Adrenal gland (tissue), 5 donors: ENCODE measurements around the gene GRID1.

ENCODE experiments used
- POLR2A ChIP-seq, 2 donors: fragments of 450-650 bp; IDR thresholded peaks; one replicate each; pipeline ENCODE4 v1.6.1; 2017; ENCODE audit warnings: antibody characterized with exemption in 2 of 2, mild to moderate bottlenecking in 2 of 2, moderate library complexity in 1 of 2
- TF ChIP-seq, protein P1 (sequence below), 6 experiments: fragments of 450-650 bp in 4 of 6; fragments of 200-600 bp in 2 of 6; sonication (generic) in 1 of 6; IDR thresholded peaks; 1 replicate in 5 of 6; 2 replicates in 1 of 6; pipeline versions ENCODE4 v1.5.1 to v1.8.0; 2016 to 2021; ENCODE audit warnings: antibody characterized with exemption in 6 of 6, mild to moderate bottlenecking in 2 of 6, moderate library complexity in 1 of 6
- donor health status: DM: no; HTN: no; CAD: no.

DNA sequence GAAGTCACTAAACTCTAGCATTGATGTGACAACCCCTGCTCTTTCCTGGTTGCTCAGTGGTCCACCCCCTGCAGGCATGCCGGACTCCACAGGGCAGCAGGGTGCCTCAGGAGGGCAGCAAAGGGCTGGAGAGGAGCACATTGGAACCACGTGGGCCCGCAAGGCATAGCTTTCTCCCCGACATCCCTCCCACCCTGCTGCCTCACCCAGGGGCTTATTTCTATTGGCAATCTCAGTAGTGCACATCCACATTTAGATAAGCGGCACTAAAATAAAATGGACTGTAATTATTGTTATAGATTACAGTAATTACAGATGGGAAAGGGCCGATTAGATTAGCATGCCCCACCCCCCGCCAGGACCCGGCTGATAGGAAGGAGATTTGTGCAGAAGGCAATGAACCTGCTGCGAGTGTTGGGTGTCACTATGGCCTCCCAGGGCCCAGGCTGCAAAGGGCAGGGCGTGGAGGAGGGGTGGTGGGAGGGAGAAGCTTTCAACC is 580.1 kb downstream of the GRID1 start:
- TF ChIP-seq, protein P1, sequence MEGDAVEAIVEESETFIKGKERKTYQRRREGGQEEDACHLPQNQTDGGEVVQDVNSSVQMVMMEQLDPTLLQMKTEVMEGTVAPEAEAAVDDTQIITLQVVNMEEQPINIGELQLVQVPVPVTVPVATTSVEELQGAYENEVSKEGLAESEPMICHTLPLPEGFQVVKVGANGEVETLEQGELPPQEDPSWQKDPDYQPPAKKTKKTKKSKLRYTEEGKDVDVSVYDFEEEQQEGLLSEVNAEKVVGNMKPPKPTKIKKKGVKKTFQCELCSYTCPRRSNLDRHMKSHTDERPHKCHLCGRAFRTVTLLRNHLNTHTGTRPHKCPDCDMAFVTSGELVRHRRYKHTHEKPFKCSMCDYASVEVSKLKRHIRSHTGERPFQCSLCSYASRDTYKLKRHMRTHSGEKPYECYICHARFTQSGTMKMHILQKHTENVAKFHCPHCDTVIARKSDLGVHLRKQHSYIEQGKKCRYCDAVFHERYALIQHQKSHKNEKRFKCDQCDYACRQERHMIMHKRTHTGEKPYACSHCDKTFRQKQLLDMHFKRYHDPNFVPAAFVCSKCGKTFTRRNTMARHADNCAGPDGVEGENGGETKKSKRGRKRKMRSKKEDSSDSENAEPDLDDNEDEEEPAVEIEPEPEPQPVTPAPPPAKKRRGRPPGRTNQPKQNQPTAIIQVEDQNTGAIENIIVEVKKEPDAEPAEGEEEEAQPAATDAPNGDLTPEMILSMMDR (IDR thresholded peaks at IDR 0.05): peak in 1 of 6 experiments; percentile 21
- no peak for TF ChIP-seq POLR2A (IDR thresholded peaks at IDR 0.05)
